Esophagus squamous epithelium (tissue), 5 donors: Measurements from ENCODE around the gene THBS2. TPM values are rescaled to one million over a fixed set of nuclear protein-coding genes. Genes with fewer than 3 reads are reported as not detected.

Experiments used
- DNase-seq: peaks from one replicate; lab custom pipeline; 2025; lab: John Stamatoyannopoulos, UW
- H3K27ac ChIP-seq, 4 donors: fragments of 200-600 bp; sonication (generic); one replicate each; pipeline ENCODE4 v1.5.1; 2016 to 2019; ENCODE audit warnings: mild to moderate bottlenecking in 1 of 4
- H3K27me3 ChIP-seq, 4 donors: fragments of 200-600 bp; sonication (generic); 1 replicate in 3 of 4; 2 replicates in 1 of 4; pipeline versions ENCODE4 v1.5.1 to v1.6.0; 2017 to 2021; ENCODE audit warnings: antibody characterized with exemption in 1 of 4
- H3K36me3 ChIP-seq, 3 donors: fragments of 200-600 bp; sonication (generic); one replicate each; pipeline ENCODE4 v1.5.1; 2016 to 2019
- H3K4me1 ChIP-seq, 3 donors: fragments of 200-600 bp; sonication (generic); one replicate each; pipeline ENCODE4 v1.5.1; 2017 to 2019
- H3K4me3 ChIP-seq, 4 donors: fragments of 200-600 bp; sonication (generic); 1 replicate in 3 of 4; 2 replicates in 1 of 4; pipeline ENCODE4 v1.5.1; 2016 to 2019; ENCODE audit warnings: mild to moderate bottlenecking in 2 of 4, moderate library complexity in 1 of 4
- H3K9me3 ChIP-seq, 3 donors: fragments of 200-600 bp; sonication (generic); one replicate each; pipeline ENCODE4 v1.5.1; 2016 to 2019
- CTCF ChIP-seq, 6 experiments: fragments of 450-650 bp in 4 of 6; fragments of 200-600 bp in 2 of 6; sonication (generic) in 2 of 6; IDR thresholded peaks; one replicate each; pipeline ENCODE4 v1.5.1; 2016 to 2019; ENCODE audit warnings: antibody characterized with exemption in 6 of 6, mild to moderate bottlenecking in 4 of 6, moderate library complexity in 4 of 6
- POLR2A ChIP-seq, 4 donors: fragments of 450-650 bp; IDR thresholded peaks; one replicate each; pipeline ENCODE4 v1.6.1; 2017; ENCODE audit warnings: antibody characterized with exemption in 4 of 4, mild to moderate bottlenecking in 4 of 4, moderate library complexity in 3 of 4
- WGBS, 2 donors: methylation state at CpG; one replicate each; pipeline ENCODE4 v1.1.5; 2018; 5-methylcytosine and 5-hydroxymethylcytosine counted together
- intact Hi-C: fragments of 100-400 bp; cut with DNase I; formaldehyde crosslinking; loops from one replicate; pipeline ENCODE4 v1.15.0; 2022
- total RNA-seq, 4 donors: library from RNA; depleted of rRNA; stranded (reverse); fragments of >200 nt; gene quantifications; one replicate each; pipeline ENCODE4 v1.1.0, GENCODE V29; 2016
- donor health status: DM: yes; HTN: yes; CAD: no.

Gene THBS2
- total RNA-seq, 4 donors from 2014 or later, result 4.3 to 35.7 (median 25.5) TPM

- H3K27ac ChIP-seq, result no peak overlapping the region
- 72 to 88% methylated on average over 4 to 24 of the region's 37 CpGs for WGBS, 2 donors
Measured at GRCh38 chr6:169167581-169168301, 85.9 kb downstream of the THBS2 start.

GRCh38 chr6:169166896-169167580, 86.6 kb downstream of the THBS2 start:
- no peaks in the 10 kb centered on the region for H3K27me3 ChIP-seq
- H3K4me3 ChIP-seq, result no peak overlapping the region
- H3K4me1 ChIP-seq, result peaks cover 0 to 30% (median 22%) of the 10 kb centered on the region in 3 donors
- no peaks in the 10 kb centered on the region for H3K36me3 ChIP-seq
- DNase-seq, result no peak
- WGBS, 2 donors, result 91 to 96% methylated on average over 5 to 17 of the region's 40 CpGs
- H3K9me3 ChIP-seq, result no peaks in the 10 kb centered on the region
- TF ChIP-seq POLR2A (IDR thresholded peaks at IDR 0.05) (no peak), CTCF (IDR thresholded peaks at IDR 0.05) (no peak)
- intact Hi-C loops, result no loop called here
- no peak overlapping the region for H3K27ac ChIP-seq

More at GRCh38 chr6:169167581-169168301, 85.9 kb downstream of the THBS2 start:
- intact Hi-C loops, result no loop called here
- H3K4me1 ChIP-seq, result peaks cover 0 to 23% (median 22%) of the 10 kb centered on the region in 3 donors
- TF ChIP-seq POLR2A (IDR thresholded peaks at IDR 0.05) (no peak), CTCF (IDR thresholded peaks at IDR 0.05) (no peak)
- no peak overlapping the region for H3K4me3 ChIP-seq
- no peak for DNase-seq
- no peaks in the 10 kb centered on the region for H3K27me3 ChIP-seq
- H3K9me3 ChIP-seq, result no peaks in the 10 kb centered on the region
- no peaks in the 10 kb centered on the region for H3K36me3 ChIP-seq
